Pancreas (tissue), 10 donors: ENCODE results near the gene ITK. TPM values are rescaled to one million over a fixed set of nuclear protein-coding genes. Genes with fewer than 3 reads are reported as not detected.

Experiments used
- ATAC-seq, 4 donors: fragments of 200-7000 bp; cut with Tn5 transposase; one replicate each; pipeline versions ENCODE4 v1.8.0 to v1.9.1; 2020; ENCODE audit warnings: mild to moderate bottlenecking in 4 of 4, moderate library complexity in 4 of 4
- DNase-seq, 6 donors: peaks; one replicate each; pipeline ENCODE4 v3.0.0-alpha.2; 2020
- FAIRE-seq: peaks from 2 replicates; lab custom pipeline; 2012; peaks lifted over from hg19 to GRCh38; lab: Jason Lieb, UNC
- H3K27ac ChIP-seq, 4 donors: fragments of 200-600 bp; sonication (generic); 1 replicate in 3 of 4; 2 replicates in 1 of 4; pipeline versions ENCODE4 v1.5.0 to v1.8.0; 2020
- H3K27me3 ChIP-seq, 4 donors: fragments of 200-600 bp; one replicate each; pipeline ENCODE4 v1.8.0; 2021
- H3K36me3 ChIP-seq, 3 donors: fragments of 200-600 bp; sonication (generic) in 1 of 3; one replicate each; pipeline versions ENCODE4 v1.5.0 to v1.8.0; 2020 to 2021
- H3K4me1 ChIP-seq, 3 donors: fragments of 200-600 bp; one replicate each; pipeline ENCODE4 v1.8.0; 2021
- H3K4me3 ChIP-seq, 4 donors: fragments of 200-600 bp; sonication (generic) in 2 of 4; one replicate each; pipeline versions ENCODE4 v1.5.0 to v1.8.0; 2020 to 2021
- H3K9me3 ChIP-seq, 4 donors: fragments of 200-600 bp; one replicate each; pipeline ENCODE4 v1.8.0; 2021
- CTCF ChIP-seq, 4 donors: fragments of 200-600 bp; sonication (generic) in 3 of 4; IDR thresholded peaks; one replicate each; pipeline versions ENCODE4 v1.5.0 to v1.8.0; 2021; ENCODE audit warnings: antibody characterized with exemption in 4 of 4
- WGBS, 2 donors: extraction: QIAGEN DNeasy Blood & Tissue Kit; methylation state at CpG; one replicate each; pipeline ENCODE4 v1.1.7; 2013; 5-methylcytosine and 5-hydroxymethylcytosine counted together
- intact Hi-C, 3 donors: fragments of 100-400 bp; cut with DNase I; formaldehyde crosslinking; loops; one replicate each; pipeline versions ENCODE4 v1.11.1 to v1.14.2; 2022
- polyA plus RNA-seq, 2 donors: library from polyadenylated mRNA; stranded (reverse); fragments of 200-250 nt; gene quantifications; one replicate each; pipeline ENCODE4 v1.2.3, GENCODE V29; 2013
- total RNA-seq, 6 donors: library from RNA; stranded (reverse); fragmentation: NEBNext Ultra II Directional in 4 of 6; extraction: Animal tissue kit (Norgen Biotek cat#: 25700) in 4 of 6; gene quantifications; one replicate each; pipeline versions ENCODE4 v1.2.1 to v1.2.4, GENCODE V29; 2021 to 2023
- donor health status: healthy with polysubstance abuse.
- donor health status: DM: no; HTN: no; CAD: no; lungs with moderate emphysema.
- donor health status: DM: no; HTN: no; CAD: no.
- donor health status: control.
- donor health status: control.
- donor health status: Bipolar disorder and iron deficiency.
- donor health status: DM: yes; HTN: yes; CAD: no.
- donor health status: DM: no; HTN: no; CAD: no.
- donor health status: DM: no; HTN: no; CAD: no.
- donor health status: DM: yes; HTN: yes; CAD: no.

Gene ITK
- total and polyA plus RNA-seq, 8 donors = 0.26 to 1.3 (median 0.71) TPM

- DNase-seq (no peak), ATAC-seq (no peak), FAIRE-seq (no peak)
- no peaks in the 10 kb centered on the region for H3K4me1 ChIP-seq
- intact Hi-C loops = no loop called here
- no peak for TF ChIP-seq CTCF (IDR thresholded peaks at IDR 0.05)
- H3K27me3 ChIP-seq = no peaks in the 10 kb centered on the region
- H3K4me3 ChIP-seq = no peak overlapping the region
- WGBS, 2 donors = 80 to 86% methylated on average over 6 of the region's 6 CpGs
- no peak overlapping the region for H3K27ac ChIP-seq
- no peaks in the 10 kb centered on the region for H3K9me3 ChIP-seq
- no peaks in the 10 kb centered on the region for H3K36me3 ChIP-seq
These were observed 104.0 kb downstream of the ITK start for GRCh38 chr5:157284458-157285212.

- FAIRE-seq = no peak
- Histone ChIP-seq H3K36me3 (no peaks in the 10 kb centered on the region), H3K4me1 (no peaks in the 10 kb centered on the region), H3K9me3 (no peaks in the 10 kb centered on the region), H3K27ac (no peak overlapping the region), H3K4me3 (no peak overlapping the region), H3K27me3 (no peaks in the 10 kb centered on the region)
- no peak for DNase-seq
- intact Hi-C loops = no loop called here
- no peak for ATAC-seq
- no peak for TF ChIP-seq CTCF (IDR thresholded peaks at IDR 0.05)
- WGBS, 2 donors = 83 to 88% methylated on average over 10 of the region's 10 CpGs
These were observed 104.8 kb downstream of the ITK start for GRCh38 chr5:157285310-157286035.

DNA sequence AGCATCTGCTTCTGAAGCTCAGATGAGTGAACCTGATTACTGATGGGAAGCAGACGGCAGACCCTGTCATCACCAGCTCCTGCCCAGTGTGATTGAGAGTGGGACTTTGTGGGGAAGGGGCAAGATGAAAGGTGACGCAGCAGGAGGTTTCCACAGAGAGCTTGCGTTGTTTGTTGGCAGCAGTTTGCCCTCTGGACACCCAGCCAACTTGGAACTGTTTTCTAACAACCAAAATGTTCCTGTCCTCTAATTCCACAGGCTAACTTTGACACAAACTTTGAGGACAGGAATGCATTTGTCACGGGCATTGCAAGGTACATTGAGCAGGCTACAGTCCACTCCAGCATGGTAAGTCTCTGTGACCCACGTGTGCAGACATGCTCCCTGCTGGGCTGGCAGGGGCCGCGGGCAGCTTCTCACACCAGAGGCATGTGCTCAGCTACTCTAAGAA is 106.1 kb downstream of the ITK start:
- Histone ChIP-seq H3K27ac (no peak overlapping the region), H3K4me3 (no peak overlapping the region), H3K4me1 (peaks cover 0 to 2% (median 0%) of the 10 kb centered on the region in 3 donors), H3K9me3 (no peaks in the 10 kb centered on the region), H3K27me3 (no peaks in the 10 kb centered on the region), H3K36me3 (no peaks in the 10 kb centered on the region)
- DNase-seq (no peak), FAIRE-seq (no peak), ATAC-seq (peak in 1 of 4 donors; percentile 15)
- intact Hi-C loops = no loop called here
- TF ChIP-seq CTCF (IDR thresholded peaks at IDR 0.05) = no peak
- WGBS, 2 donors = 78% methylated on average over 7 of the region's 7 CpGs

DNA sequence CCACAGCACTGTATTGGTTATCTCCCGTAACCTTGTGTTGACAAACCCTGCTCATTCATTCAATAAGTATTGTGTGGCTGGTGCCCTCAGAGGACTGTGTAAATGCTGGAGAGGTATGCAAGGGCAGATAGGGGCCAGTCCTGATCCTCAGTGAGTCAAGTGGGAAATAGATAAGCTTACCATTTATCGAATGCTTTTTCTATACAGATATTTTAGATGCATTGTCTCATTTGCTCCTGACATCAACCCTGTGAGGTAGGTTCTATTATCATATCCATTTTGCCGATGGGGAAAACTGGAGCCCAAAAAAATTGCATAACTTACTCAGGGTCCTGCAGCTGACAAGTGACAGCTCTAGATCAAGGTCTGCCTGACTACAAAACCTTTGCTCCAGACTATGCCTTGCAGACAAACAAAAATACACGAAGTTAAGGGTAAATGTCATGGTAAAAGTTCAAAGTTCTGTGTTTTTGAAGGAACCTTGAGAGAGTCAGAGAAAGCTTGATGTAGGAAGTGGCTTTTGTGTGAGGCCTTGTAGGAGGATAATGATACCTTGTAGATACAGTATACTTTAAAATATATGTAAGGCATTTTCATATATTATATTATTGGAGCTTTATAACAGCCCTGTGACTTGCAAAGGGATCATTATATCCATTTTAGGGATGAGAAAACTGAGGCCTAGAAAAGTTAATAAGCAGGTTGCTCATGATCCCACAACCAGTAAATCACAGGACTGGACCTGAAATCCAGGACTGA is 107.9 kb downstream of the ITK start:
- Histone ChIP-seq H3K27ac (no peak overlapping the region), H3K4me1 (peaks cover 0 to 3% (median 0%) of the 10 kb centered on the region in 3 donors), H3K36me3 (no peaks in the 10 kb centered on the region), H3K9me3 (no peaks in the 10 kb centered on the region), H3K27me3 (no peaks in the 10 kb centered on the region), H3K4me3 (no peak overlapping the region)
- no peak for DNase-seq
- TF ChIP-seq CTCF (IDR thresholded peaks at IDR 0.05) = no peak
- intact Hi-C loops = no loop called here
- 55 to 61% methylated on average over 4 of the region's 4 CpGs for WGBS, 2 donors
- no peak for FAIRE-seq
- no peak for ATAC-seq
